GM08714 (cell line): ENCODE data around the gene PPFIA3.
A peak's percentile ranks its signal among the peaks of the same experiment; 100 is the strongest.
"Not testable (repeated sequence)": the region's sequence is repeated elsewhere in the genome, so short reads cannot be mapped to it uniquely, and the experiment has no call there.

Experiments
- H3K4me3 ChIP-seq: fragments of 200-500 bp; sonication (Bioruptor generic); 2 replicates; pipeline ENCODE4 v1.5.1; 2014; ENCODE audit warnings: mild to moderate bottlenecking, low read length, inconsistent platforms
- ZNF274 ChIP-seq: IDR thresholded peaks from 2 replicates; pipeline ENCODE4 v1.6.1; 2012; ENCODE audit warnings: mild to moderate bottlenecking, low read depth, low read length

Gene PPFIA3

DNA sequence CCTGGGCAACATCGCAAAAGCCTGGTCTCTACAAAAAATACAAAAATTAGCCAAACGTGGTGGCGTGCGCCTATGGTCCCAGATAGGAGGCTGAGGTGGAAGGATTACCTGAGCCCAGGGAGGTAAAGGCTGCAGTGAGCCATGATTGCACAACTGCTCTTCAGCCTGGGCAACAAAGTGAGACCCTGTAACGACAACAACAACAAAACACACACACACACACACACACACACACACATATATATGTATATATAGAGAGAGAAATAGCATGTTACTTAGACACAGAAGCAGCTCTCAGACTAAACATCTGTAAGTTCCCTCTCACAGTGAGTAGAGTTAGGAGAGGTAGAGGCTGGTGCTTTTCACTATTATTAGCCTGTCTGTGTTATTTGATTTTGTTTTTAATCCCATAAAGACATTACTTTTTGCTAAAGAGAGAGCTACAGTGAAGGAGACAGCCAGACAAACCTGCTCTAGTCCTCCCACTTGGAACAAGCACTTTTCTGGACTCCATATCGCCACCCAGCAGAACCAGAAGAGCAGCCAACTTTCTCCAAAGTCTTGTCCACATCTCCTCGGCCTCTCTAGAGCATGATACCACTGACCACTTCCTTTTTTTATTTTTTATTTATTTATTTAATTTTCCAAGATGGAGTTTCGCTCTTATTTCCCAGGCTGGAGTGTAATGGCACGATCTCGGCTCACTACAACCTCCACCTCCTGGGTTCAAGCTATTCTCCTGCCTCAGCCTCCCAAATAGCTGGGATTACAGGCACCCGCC, 7.9 kb upstream of the PPFIA3 start:
- no peak for TF ChIP-seq ZNF274
- H3K4me3 ChIP-seq, result no peak overlapping the region

DNA sequence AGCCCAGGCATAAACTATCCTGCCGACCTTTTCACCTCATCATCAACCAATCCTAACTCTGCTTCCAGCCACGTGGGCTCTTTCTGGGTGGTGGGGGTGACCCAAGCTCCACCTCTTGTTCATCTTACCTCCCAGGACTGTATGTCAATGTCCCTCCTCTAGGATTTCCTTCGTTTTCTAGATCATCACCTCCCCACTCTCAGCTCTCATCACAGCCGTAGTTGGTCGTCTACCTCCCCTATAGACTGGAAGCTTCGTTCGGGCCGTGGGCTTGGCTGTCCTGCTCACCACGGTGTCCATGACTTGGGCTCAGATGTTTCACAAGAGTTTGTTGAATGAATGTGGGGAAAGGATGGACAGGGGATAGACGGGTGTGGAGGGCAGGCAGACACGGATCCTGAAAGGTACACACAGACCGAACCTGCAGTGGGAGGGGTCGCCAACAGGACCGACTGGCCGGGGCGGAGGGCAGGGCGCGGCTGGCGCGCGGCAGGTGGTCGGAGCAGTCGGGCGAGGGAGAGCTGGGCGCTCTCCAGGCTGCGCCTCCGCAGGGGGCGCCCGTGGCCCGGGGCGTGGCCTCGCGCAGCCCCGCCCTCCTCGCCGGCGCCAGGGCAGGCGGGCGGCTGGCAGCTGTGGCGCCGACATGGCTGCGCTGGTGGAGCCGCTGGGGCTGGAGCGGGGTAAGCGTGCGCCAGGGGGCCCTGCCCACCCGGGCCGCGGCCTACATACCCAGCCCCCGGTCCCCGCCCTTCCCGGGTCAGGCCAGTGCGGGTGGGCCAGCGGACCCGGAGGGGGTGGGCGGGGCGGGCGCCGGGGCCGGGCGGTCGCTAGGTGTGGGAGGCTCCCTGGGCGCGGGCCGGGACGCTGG, 5.3 kb upstream of the PPFIA3 start, which contains the start of gene LIN7B:
Gene LIN7B (plus strand): TSS at position 609 of the 868 bp plus-strand sequence. CDS start 35 bp downstream, at position 644.
- TF ChIP-seq ZNF274, result no peak

GRCh38 chr19:49114630-49115363, 4.5 kb upstream of the PPFIA3 start:
- H3K4me3 ChIP-seq, result peak overlapping the region; percentile 63; the same call in 1 of the 2 replicates

More for the DNA sequence above, 5.3 kb upstream of the PPFIA3 start, which contains the start of gene LIN7B:
- H3K4me3 ChIP-seq, result peak within 1 kb of the TSS; percentile 63; the same call in 1 of the 2 replicates

GRCh38 chr19:49116544-49116943, 2.8 kb upstream of the PPFIA3 start:
- TF ChIP-seq ZNF274, result no peak
- no peak overlapping the region for H3K4me3 ChIP-seq

More at GRCh38 chr19:49114630-49115363, 4.5 kb upstream of the PPFIA3 start:
- TF ChIP-seq ZNF274, result no peak

DNA sequence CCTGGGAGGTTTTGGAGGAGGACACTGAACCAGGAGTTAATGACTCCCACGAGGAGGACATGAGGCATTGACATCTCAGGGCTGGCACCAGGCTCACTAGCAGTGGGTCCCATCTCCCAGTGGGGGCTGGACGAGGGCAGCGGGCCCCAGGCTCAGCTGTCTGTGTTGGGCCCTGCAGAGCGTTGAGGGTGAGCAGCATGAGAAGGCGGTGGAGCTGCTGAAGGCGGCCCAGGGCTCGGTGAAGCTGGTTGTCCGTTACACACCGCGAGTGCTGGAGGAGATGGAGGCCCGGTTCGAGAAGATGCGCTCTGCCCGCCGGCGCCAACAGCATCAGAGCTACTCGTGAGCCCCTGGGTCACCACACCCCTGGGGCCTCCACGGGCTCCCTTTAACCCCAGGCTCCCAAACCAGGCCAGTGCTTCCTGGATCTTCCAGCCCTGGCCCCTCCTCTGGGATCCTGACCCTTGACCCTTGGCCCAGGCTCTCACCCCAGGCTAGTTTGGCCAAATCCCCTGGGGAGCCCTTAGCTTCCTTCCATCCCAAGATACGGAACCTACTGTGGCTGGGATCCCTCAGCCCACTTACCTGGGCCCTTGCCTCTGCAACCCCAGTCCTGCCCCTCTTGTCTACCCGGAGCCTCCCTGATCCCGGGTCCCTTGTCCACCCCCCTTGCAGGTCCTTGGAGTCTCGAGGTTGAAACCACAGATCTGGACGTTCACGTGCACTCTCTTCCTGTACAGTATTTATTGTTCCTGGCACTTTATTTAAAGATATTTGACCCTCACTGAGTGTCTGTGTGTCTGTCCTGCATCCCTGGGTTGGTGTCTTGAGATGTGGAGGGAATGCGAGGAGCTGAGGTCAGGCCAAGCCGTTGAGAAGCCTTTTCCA, 1.4 kb upstream of the PPFIA3 start:
- TF ChIP-seq ZNF274, result no peak
- peak overlapping the region; percentile 73; the same call in 1 of the 2 replicates for H3K4me3 ChIP-seq

DNA sequence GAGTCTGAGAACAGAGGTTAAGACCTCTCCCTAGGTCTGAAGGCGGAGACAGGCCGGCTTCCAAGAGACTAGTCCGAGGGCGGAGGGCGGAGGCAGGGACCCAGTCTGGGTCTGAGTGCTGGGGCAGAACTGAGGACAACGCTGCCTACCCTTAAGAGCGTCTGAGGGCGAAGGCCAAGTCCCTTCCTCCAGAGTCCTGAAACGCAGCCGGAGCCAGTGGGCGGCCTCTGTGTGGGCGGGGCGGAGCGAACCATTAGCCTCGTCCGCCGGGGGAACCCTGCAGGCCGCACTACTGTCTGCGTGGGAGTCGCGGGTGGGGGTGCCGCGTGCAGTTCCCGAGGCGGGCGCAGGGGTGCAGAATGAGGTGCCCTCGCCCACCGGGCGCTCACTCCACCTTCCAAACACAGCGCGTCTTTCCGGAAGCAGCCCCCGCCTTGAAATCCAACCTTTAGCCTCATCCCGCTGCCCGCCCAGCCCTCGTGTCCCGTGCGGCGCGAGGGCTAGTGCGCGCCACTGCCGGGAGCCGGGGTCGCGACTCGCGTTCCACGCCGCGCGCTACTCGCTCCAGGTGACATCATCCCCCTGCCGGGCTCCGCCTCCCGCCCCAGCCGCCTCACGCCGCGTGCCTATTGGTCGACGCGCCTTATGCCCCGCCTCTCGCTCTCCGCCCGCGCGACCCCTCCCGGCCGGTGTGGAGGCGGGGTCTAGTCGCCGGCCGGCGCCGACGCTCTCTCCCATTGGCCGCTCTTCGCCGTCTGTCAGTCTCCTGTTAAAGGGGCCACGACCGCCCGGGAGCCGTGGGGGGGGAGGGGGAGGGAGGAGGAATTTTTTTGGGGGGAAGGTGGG, 556 bp upstream of the PPFIA3 start, which contains the start of gene C19orf73:
Gene C19orf73 (minus strand): TSS at position 579 of the 846 bp plus-strand sequence. CDS start 121 bp downstream, at position 458.
- H3K4me3 ChIP-seq, result peak within 1 kb of the TSS; percentile 73
- no peak for TF ChIP-seq ZNF274

- no peak overlapping the region for H3K4me3 ChIP-seq
- TF ChIP-seq ZNF274, result no peak
These were observed 960 bp downstream of the PPFIA3 start for GRCh38 chr19:49120325-49120683.

- no peak for TF ChIP-seq ZNF274
- no peak overlapping the region for H3K4me3 ChIP-seq
These were observed 1.5 kb downstream of the PPFIA3 start for GRCh38 chr19:49120868-49121267.

GRCh38 chr19:49121841-49122240, 2.5 kb downstream of the PPFIA3 start:
- not testable (repeated sequence) for H3K4me3 ChIP-seq

DNA sequence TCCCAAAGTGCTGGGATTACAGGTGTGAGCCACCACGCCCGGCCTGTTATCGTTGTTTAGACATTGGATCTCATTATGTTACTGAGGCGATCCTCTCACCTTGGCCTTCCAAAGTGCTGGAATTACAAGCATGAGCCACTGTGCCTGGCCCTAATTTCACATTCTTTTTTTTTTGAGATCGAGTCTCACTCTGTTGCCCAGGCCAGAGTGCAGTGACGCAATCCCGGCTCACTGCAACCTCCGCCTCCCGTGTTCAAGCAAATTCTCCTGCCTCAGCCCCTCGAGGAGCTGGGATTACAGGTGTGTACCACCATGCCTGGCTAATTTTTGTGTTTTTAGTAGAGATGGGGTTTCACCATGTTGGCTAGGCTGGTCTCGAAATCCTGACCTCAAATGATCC, 3.9 kb downstream of the PPFIA3 start:
- not testable (repeated sequence) for H3K4me3 ChIP-seq

DNA sequence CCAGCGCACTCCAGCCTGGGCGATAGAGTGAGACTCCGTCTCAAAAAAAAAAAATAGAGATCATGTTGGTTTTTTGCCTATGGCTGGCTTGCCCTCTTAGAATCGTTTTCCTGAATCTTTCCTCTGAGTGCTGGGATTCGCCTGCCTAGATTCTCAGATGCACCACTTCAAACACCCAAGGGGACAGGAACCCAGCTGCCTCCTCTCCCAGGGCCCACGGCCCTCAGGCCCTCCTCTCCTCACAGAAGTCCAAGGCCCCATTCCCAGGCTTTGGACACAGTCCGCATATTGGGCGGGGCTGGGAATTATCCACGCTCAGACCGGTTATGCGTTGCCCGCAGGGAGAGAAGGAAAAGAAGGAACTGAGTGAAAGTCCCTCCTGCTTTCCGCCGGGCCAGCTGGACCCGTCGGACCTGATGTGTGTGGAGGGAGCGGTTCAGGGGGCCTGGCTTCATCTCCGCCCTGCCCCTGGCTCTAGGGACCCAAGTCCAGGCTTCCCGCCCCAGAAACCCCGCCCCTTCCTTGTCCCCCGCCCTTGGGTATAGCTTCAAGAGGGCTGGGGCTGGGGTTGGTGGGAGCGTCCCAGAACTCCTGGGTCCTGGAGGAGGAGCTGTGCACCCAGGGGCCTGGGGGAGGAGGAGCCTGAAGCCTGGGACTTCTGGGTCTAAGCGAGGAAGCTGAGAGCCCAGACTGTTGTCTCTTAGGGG, 5.8 kb downstream of the PPFIA3 start:
- H3K4me3 ChIP-seq, result no peak overlapping the region
- TF ChIP-seq ZNF274, result no peak

DNA sequence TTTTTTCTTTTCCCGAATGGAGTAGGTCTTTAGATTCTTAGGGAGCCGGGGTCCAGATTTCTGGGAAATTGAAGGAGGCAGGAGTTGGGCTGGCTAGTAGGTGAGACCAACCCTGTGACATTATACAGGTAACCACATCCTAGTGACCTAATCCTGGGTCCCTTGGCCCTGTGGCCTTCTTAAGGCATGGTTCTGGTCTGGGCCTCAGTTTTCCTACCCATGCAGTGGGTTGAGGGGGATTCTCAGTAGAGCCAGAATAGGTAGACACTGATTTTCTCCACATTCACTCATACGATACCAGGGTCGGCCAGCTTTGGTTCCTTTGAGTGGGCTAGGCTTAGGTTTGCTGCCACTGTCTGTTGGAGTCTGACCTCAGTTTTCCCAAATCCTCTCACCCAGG, 7.2 kb downstream of the PPFIA3 start:
- H3K4me3 ChIP-seq, result no peak overlapping the region
- TF ChIP-seq ZNF274, result no peak

- not testable (repeated sequence) for H3K4me3 ChIP-seq
These were observed 7.9 kb downstream of the PPFIA3 start for GRCh38 chr19:49127225-49127624.
